ENCODE measurements around the gene NAA11.
"Not testable (repeated sequence)": the region's sequence is repeated elsewhere in the genome, so short reads cannot be mapped to it uniquely, and the experiment has no call there.

The NAA11 gene

DNA sequence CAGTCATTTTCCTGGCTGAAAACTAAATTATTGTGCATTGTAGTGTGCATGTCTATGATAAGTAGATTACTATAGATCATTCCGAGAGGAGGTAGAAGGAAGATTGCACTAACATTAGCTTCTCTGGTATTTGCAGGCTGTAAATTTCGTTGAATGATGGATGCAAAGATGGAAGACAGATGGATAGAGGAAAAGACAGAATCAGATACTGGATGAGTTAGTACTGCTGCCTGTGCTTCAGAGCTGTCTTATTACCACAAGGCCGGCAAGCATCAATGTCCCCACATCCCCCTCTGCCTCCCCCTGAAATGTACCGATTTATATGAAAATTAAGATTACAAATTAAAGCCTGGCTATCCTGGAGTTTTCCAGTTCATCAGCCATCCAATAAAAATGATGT lies 17.7 kb downstream of the NAA11 start:
- no peak for DNase-seq (ENCODE audit: low read depth)

- DNase-seq (ENCODE audit: low read depth), result no peak
These were observed 19.1 kb downstream of the NAA11 start for GRCh38 chr4:79306795-79307194.

DNA sequence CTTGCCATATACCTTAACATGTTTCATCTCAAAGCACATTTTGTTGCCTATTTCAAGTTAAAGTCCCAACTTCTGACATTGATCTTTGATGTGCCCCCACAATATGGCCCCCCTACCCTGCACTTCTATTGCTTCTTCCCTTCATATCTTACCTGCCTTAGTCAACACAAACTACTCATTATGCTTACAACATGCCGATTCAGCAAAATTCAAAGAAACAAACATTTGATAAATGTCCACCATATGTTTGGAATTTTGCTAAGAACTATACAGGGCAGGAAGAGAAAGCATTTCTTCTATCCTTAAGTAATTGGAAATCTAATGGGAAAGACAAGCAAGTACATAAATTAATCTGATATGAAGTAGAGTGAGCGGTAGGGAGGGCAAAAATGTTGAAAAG lies 25.6 kb downstream of the NAA11 start:
- DNase-seq (ENCODE audit: low read depth), result no peak

DNA sequence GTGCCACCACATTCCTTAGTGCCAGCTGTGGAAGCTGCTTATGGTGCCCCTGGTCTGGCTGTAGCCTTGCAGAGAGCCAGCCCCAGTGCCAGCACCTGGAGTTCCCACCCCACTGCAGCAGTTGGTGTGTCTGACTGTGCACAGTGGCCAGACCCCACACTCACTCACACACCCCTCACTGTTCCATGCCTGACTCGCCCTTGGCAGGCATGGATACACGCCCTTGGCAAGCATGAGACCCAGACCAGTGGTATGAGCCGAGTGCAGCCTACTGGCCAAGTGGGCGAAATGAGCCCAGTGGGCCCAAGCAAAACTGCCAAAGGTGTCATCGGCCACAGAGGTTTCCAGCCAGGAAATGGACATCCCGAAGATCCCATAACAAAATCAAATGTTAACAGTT lies 27.4 kb downstream of the NAA11 start:
- no peak for DNase-seq (ENCODE audit: low read depth)

DNA sequence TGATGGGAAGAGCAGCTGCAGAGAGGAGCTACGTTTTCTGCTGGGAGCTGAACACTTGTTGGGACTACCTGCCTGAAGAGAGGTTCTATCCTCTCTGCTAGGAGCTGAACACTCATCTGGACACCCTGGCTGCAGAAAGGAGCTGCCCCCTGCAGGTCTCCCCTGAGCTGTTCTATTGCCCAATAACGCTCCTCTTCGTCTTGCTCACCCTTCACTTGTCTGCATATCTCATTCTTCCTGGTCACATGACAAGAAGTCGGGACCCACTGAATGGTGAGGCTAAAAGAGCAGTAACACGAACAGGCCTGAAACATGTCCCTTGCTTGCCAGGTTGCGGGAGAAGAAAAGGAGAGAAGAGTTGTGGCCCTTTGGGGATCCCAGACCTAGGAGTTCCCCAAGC lies 27.8 kb downstream of the NAA11 start:
- no peak for DNase-seq (ENCODE audit: low read depth)

DNA sequence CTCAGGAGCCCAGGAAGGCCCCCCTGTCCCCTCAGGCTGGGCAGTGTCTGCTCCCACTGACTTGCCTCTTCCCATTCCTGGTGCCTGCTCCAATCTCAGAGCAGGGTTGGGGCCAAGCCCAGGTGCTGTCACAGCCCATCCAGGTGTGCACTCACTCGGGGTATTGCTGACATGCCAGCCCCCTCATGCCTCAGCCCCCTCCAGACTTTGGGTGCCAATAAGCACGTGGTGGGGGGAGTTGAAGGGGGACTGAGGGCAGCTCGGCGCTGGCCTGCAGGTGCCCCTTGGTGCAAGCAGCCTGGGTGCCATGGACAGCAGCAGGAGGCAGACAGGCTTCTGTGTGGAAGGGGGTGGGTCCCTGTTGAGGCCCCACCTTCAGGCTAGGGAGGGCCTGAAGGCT lies 28.4 kb downstream of the NAA11 start:
- DNase-seq (ENCODE audit: low read depth), result no peak

- DNase-seq (ENCODE audit: low read depth), result no peak
These were observed 29.0 kb downstream of the NAA11 start for GRCh38 chr4:79296768-79297428.

- DNase-seq (ENCODE audit: low read depth), result no peak
These were observed 30.8 kb downstream of the NAA11 start for GRCh38 chr4:79295086-79295485.

- no peak for DNase-seq (ENCODE audit: low read depth)
These were observed 31.8 kb downstream of the NAA11 start for GRCh38 chr4:79294064-79294463.

DNA sequence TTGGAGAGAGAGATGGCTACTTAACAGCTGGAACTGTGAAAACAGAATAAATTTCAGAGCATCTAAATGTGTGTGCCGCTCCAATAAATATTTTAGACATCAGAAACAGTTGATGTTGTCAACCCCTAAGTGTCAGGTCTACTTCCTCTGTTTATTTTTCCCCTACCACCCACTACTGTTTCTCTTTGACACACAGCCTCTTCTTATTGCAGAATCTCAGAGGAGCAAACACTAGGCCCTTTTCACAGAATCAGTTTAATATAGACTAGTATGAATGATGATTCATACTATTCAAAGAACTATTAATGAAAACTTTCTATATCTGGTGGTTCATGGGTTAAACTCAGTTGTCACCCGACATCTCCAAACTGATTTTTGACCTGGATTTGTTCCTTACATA lies 33.9 kb downstream of the NAA11 start:
- no peak for DNase-seq (ENCODE audit: low read depth)

DNA sequence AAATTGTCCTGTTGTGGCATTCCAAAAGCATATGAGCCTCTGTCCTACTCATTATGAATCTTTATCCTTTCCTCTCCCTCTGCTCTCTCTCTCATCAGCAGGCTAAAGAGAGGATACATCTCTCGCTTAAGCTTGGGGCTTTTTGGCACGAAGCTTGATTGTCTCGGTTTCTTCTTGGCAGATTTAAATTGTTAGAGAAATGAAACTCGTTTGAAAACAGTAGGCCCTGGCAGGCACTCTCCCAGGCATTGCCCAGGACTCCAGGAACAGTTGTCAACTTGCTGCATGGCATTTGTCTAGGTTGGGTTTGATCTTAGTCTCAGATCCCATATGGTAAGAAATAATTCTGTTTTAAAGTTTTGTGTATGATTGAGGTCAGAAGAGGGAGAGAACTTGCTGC lies 35.5 kb downstream of the NAA11 start:
- DNase-seq (ENCODE audit: low read depth), result no peak

DNA sequence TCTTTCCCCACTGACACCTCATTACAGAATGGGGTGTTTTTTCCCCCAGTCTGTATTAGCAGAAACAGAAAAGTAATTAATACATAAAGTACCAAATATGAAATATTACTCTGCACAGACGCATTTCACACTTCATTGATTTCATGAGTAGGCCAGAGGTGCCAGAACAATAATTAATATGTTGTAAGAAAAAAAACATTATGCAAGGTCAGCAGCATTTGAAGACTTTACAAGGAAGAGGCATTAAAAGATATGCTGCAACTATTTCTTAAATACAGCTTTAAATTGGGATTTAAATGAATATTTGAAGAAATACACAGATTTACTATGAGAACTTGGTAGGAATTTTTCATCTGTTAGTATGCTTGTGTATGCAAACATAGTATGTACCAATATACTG lies 37.7 kb downstream of the NAA11 start:
- DNase-seq (ENCODE audit: low read depth), result no peak

DNA sequence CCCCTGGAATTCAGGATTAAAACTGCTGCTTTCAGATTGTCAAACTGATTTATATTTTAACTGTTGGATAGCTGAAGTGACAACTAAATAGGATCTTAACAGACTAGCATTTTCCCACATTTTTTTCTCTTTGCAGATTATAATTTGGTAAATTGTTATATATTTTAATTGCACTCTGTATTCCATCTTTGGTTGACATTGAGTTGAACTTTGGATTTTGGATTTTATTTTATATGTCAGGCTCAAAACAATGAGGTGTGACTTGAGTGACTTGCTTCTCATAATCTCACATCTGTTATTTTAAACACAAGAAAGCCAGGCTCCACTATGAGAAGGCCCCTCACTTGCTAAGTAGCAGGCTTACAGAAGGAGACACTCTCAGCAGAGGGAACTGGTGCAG lies 38.1 kb downstream of the NAA11 start:
- no peak for DNase-seq (ENCODE audit: low read depth)

GRCh38 chr4:79287076-79287475 lies 38.8 kb downstream of the NAA11 start:
- DNase-seq (ENCODE audit: low read depth), result no peak

DNA sequence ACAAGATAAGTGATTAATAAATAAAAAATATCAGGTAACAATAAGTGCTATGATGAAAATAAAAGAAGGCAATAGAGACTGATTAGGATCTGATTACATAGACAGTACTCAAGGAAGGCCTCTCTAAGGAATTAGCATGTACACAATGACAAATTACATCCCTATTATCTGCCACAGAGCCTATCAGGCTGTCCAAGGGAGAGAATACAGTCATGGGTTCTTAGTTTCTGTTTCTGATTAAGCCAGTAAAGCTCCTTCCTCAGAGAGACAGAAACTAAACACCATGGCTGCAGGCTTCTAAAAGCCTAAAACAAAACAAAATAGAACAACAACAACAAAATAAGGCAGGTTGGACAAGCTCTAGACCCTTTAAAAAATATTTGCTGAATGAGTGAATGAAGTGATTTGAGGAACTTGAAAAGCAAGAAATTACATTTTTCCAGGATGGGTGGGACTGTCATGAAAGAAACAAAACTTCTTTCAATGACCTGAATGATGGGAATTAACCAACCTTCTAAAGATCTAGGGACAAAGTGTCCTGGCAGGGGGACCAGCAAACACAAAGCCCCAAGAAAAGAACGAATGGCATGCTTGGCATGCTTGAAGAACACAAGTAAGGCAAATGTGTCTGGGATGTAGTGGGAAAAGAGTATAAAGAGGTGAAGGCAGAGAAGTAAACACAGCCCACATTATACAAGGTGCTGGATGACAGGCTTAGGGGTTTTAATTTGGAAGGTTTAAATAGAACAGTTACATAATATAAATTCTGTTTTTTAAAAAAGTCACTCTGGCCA lies 44.1 kb downstream of the NAA11 start:
- no peak for DNase-seq (ENCODE audit: low read depth)

DNA sequence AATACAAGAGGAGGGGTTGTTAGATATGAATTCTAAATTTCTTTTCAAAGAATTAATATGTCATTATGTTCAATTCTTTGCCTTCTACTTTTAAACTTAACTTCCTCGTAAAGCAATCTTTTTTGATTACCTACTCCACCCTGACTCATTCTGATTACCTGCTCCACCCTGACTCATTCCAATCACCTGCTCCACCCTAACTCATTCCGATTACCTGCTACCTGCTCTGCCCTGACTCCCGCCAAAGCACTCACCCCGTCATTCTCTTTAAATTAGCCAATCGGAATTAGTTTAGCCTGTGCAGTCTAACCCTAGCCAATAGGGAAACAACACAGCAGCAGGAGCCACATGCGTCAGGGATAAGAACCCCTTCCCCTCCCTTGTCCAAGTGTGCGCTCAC lies 48.4 kb downstream of the NAA11 start:
- not testable (repeated sequence) for DNase-seq (ENCODE audit: low read depth)

- DNase-seq (ENCODE audit: low read depth), result no peak
These were observed 51.9 kb downstream of the NAA11 start for GRCh38 chr4:79273915-79274314.

- DNase-seq (ENCODE audit: low read depth), result no peak
These were observed 53.1 kb downstream of the NAA11 start for GRCh38 chr4:79272761-79273160.

DNA sequence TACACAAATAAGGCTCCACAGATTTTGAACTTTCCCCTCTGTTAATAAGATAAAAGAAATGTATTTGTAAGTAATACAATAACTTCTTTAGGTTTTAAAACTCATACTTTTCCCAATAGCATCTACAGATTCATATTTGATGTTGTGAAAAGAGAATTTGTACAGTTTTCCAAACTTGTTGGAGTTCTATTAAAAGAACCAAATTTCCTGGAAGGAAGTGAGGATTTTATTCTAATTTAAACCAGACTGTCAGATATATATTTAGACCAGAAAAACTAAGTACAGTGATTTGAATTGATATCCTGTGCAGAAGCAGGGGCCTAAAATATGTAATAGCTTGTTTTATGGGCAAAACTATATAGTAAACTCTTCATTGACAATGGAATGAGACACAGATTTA lies 53.7 kb downstream of the NAA11 start:
- DNase-seq (ENCODE audit: low read depth), result no peak

DNA sequence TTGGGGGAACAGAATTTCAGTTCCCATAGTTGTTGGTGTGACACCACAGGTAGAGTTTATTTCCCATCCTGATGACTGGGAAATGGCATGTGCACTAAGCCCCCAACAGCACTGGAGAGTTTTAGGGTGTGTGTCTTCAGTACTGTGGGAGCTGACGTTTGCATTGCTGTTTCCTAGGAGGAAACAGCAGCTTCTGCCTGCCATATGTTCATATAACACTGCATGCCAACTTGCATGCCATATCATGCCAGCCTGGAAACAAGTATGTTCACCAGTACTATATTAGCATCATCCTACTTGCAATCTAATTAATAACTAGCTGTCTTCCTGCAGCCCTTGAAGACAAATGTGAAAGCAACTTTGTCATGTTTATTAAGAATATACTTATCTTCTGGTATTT lies 58.2 kb downstream of the NAA11 start:
- no peak for DNase-seq (ENCODE audit: low read depth)

Measured in stimulated activated CD8-positive, alpha-beta memory T cell treated with anti-CD3 and anti-CD28 coated beads, Interleukin-15, amount 100 ng/mL, for 24 hours (primary cell).